Smooth muscle cell of the coronary artery (primary cell): ENCODE data around the gene PRSS35. TPM values are rescaled to one million over a fixed set of nuclear protein-coding genes. Genes with fewer than 3 reads are reported as not detected.

Source experiments
- total RNA-seq: library from RNA; depleted of rRNA; stranded (reverse); fragments of >200 nt; gene quantifications from 2 replicates; pipeline ENCODE4 v1.2.3, GENCODE V29; 2014; ENCODE audit warnings: low replicate concordance

PRSS35 gene, protein sequence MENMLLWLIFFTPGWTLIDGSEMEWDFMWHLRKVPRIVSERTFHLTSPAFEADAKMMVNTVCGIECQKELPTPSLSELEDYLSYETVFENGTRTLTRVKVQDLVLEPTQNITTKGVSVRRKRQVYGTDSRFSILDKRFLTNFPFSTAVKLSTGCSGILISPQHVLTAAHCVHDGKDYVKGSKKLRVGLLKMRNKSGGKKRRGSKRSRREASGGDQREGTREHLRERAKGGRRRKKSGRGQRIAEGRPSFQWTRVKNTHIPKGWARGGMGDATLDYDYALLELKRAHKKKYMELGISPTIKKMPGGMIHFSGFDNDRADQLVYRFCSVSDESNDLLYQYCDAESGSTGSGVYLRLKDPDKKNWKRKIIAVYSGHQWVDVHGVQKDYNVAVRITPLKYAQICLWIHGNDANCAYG
- total RNA-seq = 0.47 and 1.9 TPM in 2 replicates

DNA sequence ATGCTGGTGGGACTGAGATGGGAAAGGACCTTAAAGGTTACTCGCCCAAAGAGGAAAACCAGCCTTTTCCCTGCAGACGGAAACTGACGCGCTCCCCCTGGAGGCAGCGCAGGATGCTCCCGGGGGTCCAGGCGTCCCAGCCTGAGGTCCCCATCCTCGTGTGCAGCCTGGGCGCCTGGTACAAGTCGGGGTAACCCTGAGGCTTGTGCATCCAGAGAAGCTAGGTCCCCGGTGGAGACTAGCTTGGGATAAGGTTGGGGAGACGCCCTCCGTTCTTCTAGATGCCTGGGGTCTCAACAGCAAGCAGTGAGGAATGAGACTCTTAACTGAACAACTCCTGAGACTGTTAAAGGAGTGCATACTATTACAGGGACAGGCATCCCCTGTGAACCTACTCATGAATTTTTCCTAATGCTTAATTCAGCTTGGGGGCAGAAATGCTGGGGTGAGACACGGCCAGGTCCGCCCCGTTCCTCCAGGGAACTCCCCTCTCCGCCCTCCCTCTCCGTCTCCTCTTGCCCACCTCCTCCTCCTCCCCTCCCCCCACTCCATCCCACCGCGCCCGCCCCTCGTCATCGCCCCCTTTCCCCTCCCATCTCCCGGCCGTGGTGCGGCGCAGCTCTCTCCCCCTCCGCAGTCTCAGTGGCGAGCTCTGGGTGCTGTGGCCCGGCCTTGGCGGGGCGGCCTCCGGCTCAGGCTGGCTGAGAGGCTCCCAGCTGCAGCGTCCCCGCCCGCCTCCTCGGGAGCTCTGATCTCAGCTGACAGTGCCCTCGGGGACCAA, at the start of gene PRSS35:
Gene PRSS35 (plus strand): TSS at position 634 of the 781 bp plus-strand sequence. CDS start 10,908 bp downstream, outside the sequence.

Other genes with a start within 250 kb of the PRSS35 start
- gene ME1, start 81.5 kb upstream of the PRSS35 start, total RNA-seq = 3.5 and 11.0 TPM in 2 replicates
- gene SNAP91, start 196.6 kb downstream of the PRSS35 start, total RNA-seq = under 0.01 TPM in 1 of 2 replicates, not detected in the other